Kidney capillary endothelial cell (primary cell): Measurements from ENCODE around the gene CD82.
"Not testable (repeated sequence)": the region's sequence is repeated elsewhere in the genome, so short reads cannot be mapped to it uniquely, and the experiment has no call there.

ENCODE experiments used
- DNase-seq: peaks from one replicate; pipeline ENCODE4 v3.0.0-alpha.2; 2018; ENCODE audit warnings: low spot score

The CD82 gene

GRCh38 chr11:44559940-44560300 is 5.5 kb upstream of the CD82 start:
- not testable (repeated sequence) for DNase-seq

DNA sequence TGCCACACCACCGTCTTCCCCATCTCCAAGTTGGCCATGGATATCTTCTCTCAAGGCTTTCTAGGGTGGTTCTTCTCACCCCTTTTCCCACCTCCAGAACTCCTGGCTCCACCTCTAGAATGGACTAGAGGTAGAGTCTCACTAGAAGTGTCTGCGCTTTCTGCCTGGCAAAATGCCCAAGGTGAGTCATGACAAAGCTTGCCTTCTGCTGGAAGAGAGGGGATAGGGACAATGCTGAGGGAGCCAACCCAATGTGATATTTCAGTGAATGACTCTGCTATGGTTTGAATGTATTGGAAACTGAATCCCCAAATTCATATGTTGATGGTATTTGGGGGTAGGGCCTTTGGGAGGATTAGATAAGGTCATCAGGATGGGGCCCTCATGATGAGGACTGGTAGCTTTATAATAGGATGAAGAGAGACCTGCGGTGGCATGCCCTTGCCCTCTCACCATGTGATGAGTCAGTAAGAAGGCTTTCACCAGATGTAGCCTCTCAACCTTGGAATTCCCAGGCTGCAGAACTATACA is 4.1 kb upstream of the CD82 start:
- DNase-seq: no peak

DNA sequence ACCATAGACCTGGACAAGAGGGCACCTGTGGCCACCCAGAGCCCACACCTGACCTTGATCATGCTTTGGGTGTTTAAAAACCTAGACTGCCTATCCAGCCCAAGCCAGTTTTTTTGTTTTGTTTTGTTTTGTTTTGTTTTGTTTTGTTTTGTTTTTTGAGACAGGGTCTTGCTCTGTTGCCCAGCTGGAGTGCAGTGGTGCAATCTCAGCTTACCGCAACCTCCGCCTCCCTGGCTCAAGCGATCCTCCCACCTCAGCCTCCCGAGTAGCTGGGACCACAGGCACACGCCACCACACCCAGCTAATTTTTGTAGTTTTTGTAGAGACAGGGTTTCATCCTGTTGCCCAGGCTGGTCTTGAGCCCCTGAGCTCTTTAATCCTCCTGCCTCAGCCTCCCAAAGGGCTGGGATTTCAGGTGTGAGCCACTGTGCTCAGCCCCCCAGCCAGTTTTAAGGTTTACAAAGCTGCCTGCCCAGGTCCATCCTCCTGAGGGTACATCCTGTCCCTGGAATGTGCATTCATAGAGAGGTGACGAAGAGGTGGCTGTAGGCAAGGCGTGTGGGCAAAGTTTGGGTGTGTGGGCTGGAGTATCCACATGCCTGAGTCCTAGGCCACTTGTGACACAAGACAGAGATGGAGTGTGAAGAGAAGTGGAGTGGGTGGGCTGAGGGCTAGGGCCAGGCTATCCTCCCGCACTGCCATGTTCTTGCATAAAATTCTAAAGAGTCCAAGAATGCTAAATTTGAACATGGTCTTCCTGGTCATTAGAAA is 3.3 kb upstream of the CD82 start:
- no peak for DNase-seq

DNA sequence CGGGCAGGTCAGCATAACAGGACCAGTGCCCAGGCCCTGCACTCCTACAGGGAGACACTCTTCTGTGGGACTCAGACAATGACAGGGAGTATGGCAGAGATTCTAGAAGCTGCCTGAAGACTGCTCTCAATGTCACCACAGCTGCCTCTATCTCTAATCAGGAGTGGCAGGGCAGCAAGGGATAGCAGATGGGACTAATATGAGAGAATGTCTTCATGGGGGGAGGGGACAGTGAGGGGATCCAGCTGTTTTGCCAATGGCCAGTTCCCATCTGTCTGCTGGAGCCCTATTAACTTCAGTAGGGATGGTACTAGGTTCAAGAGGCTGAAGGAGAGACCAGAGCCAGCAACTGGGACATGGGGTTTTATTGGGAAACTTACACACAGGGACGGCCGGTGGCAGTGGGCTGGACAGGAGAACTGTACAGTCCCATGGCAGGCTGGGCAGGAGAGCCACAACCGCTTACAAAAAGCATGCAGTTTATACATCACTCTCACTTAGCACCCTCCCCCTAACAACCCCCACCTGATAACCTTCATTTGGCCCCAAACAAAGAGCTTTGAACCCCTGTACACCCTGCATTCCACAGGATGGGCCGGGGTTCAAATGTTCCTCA is 2.5 kb upstream of the CD82 start:
- no peak for DNase-seq

GRCh38 chr11:44563711-44564110 is 1.8 kb upstream of the CD82 start:
- no peak for DNase-seq

GRCh38 chr11:44564166-44564565 is 1.3 kb upstream of the CD82 start:
- DNase-seq: no peak

DNA sequence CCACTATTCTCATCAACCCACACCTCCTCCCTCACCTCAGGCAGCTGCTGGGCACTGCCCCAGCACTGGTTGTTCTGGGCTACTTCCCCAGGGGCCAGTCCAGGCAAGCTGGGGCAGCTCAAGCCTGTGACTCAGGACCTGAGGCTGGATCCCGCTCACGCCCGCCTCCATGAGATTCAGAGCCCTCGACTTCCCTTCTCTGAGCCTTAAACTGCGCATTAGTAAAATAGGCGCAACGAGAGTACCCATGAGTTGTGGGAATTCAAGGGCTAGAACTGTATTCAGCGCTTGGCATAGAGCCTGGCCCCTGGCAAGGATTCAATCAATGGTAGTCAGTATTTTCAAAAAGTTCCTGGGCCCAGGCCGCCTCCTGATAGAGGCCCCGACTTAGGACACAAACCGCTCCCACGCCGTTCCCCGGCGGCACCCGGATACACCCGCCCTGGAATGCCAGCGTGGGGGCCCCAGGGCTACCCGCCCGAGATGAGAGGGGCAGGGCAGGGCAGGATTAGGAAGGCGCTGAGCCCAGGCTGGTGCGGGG is 723 bp upstream of the CD82 start:
- peak; percentile 30 for DNase-seq

DNA sequence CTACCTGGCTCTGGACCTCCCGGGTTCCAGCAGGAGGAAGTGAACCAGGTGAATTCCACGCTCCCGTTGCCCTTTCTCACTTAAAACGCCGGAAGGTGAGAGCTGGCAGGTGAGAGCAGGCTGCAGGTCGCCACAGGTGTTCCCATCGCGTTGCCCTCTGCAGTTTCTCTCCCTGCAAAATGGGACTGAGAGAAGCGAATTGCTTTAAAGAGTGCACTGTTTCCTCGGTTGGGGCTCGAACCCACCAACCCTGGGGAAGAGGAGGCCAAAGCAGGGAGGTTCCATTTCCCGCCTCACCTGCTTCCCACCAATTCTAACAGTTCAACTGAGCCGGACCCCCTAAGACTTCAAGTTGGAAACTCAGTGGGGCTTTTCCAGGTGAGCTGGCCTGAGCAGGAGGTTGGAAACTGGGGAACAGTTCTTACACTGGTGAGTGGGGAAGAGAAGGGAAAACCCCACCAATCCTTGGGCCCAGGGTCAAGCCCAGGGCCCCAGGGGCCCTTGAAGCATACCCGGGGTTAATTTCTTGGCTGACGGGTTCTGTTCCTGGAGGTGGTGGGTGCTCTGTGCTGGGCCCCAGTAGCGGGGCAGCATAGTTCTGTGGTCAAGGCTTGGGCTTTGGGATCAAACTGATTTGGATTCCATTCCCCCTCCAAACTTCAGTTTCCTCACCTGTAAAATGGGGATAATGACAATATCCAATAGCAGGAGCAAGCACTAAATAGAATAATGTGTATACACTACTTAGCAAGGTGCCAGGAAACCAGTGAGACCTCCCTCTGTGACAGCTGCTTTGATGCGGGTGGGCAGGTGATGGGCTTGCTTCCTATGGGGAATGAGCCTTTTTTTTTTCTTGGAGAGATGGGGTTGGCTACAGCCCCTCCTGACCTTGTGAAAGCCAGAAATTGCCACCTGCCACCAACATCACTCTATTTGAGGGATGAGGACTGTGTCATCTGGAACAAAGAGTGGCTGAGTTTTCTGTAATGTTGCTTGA is 788 bp downstream of the CD82 start:
- DNase-seq: no peak

DNA sequence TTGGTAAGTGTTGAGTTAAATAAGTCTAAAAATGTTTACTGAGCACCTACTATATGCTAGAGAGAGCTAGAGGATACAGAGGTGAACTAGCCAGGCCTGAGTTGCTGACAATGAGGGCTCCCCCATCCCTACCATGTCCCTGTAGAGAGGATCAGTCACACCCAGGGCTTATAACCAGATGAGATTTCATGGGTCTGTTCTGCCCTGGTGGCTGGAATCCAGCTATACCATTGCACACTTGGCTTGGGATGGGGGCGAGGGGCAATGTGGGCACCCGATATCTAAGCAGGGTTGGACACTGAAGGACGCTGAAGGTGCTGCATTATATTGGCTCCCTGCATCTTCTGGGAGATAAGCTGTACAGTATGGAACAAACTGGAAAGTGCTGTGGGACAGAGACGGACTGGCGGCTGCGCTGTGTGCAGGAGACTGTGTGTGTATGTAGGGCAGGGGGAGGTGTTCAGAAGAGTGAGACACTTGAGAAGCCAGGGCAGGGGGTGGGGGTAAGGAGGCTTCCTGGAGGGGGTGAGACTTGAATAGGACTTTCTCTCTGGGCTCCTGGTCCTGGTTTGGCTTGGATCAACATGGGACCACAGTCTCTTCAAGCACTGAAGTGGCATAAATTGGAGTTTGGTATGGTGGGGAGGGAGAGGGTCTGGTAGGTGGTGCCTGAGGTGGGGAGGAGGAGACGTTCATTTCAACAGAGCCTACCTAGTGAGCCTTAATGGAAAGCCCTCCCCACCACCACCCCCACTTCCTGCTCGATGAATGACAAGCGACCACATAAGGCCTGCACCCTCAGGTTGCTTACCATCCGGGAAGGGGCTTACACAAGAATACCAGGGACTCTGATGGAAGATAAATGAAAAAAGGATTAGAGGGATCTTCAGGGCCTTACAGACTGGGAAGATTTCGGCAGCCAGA is 1.8 kb downstream of the CD82 start:
- no peak for DNase-seq

GRCh38 chr11:44567876-44568256 is 2.4 kb downstream of the CD82 start:
- DNase-seq: no peak

GRCh38 chr11:44568331-44568657 is 2.8 kb downstream of the CD82 start:
- no peak for DNase-seq

- DNase-seq: peak; percentile 92
Observed at GRCh38 chr11:44568658-44569473, 3.4 kb downstream of the CD82 start.

DNA sequence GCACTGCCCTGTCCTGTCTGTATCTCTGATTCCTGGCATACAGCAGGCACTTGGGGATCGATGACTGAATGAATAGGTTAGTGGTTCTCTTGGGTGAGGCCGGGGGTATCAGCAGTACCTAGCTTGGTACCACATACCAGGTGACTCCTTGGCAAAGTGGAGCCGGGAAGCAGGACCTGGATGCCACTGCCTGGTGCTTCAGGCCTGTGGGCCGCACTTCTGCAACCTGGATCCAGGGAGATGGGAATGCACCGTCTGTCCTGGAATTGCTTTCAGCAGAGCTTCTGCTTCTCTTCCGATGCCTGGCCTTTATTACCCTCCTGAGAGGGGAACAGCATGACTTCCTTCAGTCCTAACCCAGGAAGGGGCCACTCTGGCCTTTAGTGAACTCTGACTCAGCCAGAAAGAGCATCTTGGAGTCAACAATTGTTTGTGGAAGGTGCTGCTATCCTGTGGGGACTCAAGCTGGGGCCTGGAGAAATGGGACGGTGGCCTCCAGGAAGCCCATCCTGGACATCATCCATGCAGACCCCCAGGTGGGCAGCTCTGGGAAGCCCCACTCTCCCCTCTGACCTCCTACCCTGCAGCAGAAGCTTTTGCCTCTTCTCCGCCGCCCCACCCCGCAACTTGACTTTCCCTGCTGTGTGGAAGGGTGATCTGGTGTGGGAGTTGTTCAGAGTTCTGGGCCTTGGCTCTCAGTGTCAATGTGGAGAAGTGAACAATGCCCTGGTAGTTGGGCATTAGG is 5.1 kb downstream of the CD82 start:
- peak; percentile 60 for DNase-seq

- no peak for DNase-seq
Observed at GRCh38 chr11:44571871-44572270, 6.4 kb downstream of the CD82 start.

DNA sequence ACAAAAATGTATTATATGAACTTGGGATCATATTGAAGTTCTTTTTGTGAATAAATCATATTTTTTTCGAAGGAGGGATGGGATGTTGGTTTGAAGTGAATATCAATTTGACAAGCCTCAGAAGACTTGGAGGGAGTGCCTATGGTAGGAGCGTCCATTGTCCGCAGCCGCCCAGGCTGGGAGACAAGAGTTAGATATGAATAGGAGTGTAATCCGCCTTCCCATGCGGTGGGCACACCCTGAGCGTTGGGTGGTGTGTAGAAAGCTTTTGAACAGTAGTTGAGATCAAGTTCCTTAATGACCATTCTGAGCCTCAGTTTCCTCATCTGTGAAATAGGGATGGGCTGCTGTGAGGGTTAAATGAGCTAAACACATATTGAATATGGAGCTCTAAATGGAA is 7.0 kb downstream of the CD82 start:
- DNase-seq: no peak

DNA sequence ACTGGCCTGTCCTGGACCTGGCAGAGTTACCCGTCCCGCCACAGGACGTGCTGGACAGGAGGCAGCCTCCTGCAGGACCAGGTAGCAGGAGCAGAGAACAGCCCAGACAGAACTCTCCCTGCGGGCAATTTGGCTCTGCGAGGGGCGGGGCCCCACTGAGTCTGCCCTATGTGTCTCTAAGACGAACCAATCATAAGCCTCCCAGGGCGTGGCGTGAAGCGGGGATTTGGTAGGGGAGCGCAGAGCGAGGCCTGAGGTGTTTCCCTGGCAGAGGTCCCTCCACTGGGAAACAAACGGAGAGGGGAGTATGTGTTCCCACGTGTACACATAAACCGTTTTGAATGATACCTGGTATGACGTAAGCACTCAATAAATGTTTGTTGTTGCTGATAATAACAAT is 7.4 kb downstream of the CD82 start:
- DNase-seq: no peak

- no peak for DNase-seq
Observed at GRCh38 chr11:44573333-44573732, 7.9 kb downstream of the CD82 start.

- no peak for DNase-seq
Observed at GRCh38 chr11:44574610-44575287, 9.3 kb downstream of the CD82 start.

- no peak for DNase-seq
Observed at GRCh38 chr11:44575288-44575672, 9.8 kb downstream of the CD82 start.
